Measurements from ENCODE around the gene UBXN6.

UBXN6 gene

DNA sequence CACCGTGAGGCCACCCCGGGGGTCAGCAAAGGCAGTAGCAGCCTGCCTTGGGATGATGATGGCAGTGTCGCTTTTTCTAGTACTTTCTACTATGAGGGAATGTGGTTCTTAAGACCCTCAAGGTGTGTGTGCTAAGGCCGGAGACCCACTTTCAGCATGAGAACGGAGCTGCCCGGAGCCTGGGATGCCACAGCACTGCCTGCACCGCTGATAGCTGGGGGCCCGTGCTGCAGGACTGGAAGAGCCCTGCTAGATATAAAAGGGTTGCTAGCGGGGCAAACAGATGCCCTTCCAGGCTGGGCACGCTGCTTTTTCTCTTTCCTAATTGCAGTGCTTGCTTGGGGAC lies 46.2 kb upstream of the UBXN6 start:
- Histone ChIP-seq H3K27ac (ENCODE audit: low read depth, low read length) (no peak overlapping the region), H3K9ac (ENCODE audit: low read length) (no peak overlapping the region), H3K27me3 (ENCODE audit: low read length) (no peaks in the 10 kb centered on the region), H3K4me3 (ENCODE audit: insufficient read depth, low read length, poor library complexity, severe bottlenecking) (no peak overlapping the region), H3K9me3 (ENCODE audit: insufficient read depth, low read length) (no peaks in the 10 kb centered on the region), H4K20me1 (ENCODE audit: low read depth, low read length) (no peaks in the 10 kb centered on the region), H3K4me2 (ENCODE audit: low read depth, low read length, poor library complexity, severe bottlenecking) (no peak overlapping the region), H3K9me2 (replicated peaks; ENCODE audit: insufficient read depth, low read length) (no peaks in the 10 kb centered on the region), H3K79me2 (ENCODE audit: insufficient read depth, low read length) (no peaks in the 10 kb centered on the region), H3K36me3 (ENCODE audit: low read length) (no peaks in the 10 kb centered on the region), H2AFZ (ENCODE audit: low read depth, low read length, severe bottlenecking) (no peak overlapping the region), H3F3A (ENCODE audit: insufficient read depth) (no peaks in the 10 kb centered on the region)
- no peak for TF ChIP-seq EZH2phosphoT487 (conservative IDR thresholded peaks at IDR 0.05; ENCODE audit: low read length)
- TF ChIP-seq, protein P1, sequence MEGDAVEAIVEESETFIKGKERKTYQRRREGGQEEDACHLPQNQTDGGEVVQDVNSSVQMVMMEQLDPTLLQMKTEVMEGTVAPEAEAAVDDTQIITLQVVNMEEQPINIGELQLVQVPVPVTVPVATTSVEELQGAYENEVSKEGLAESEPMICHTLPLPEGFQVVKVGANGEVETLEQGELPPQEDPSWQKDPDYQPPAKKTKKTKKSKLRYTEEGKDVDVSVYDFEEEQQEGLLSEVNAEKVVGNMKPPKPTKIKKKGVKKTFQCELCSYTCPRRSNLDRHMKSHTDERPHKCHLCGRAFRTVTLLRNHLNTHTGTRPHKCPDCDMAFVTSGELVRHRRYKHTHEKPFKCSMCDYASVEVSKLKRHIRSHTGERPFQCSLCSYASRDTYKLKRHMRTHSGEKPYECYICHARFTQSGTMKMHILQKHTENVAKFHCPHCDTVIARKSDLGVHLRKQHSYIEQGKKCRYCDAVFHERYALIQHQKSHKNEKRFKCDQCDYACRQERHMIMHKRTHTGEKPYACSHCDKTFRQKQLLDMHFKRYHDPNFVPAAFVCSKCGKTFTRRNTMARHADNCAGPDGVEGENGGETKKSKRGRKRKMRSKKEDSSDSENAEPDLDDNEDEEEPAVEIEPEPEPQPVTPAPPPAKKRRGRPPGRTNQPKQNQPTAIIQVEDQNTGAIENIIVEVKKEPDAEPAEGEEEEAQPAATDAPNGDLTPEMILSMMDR (IDR thresholded peaks at IDR 0.05; ENCODE audit: insufficient read depth, low read length, poor library complexity, severe bottlenecking): no peak

DNA sequence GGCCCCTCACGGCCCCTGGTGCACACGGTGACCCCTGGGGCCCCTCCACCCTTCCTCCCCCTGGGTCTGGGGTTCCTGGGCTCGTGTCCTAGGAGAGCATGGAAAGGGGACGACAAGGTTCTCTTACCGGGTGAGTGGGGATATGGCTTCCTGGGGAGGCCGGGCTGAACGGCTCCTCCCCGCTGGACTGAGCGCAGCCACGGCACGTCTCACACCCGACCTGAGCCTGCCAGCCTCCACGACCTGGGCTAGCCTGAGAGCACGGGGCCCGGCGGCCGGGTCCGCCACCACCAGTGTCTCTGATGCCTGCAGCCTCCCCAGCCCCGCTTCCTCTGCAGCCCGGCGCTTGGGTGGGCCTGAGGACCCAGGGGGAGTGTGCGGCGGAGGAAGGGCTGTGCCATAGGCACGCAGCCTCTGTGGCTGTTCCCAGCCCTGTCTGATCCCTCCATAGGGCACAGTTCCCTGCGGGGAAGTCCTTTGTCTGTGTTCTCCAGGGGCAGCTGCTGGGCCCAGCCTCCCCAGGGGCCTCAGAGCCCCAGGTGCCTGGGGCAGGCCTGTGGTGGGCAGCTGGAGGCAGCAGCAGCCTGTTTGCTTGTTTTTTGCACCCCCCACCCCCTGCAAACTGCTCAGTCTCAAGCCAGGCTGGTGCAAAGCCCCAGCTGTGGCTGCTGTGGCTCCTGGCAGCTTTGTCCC lies 45.7 kb upstream of the UBXN6 start:
- H2AFZ ChIP-seq (ENCODE audit: low read depth, low read length, severe bottlenecking): no peak overlapping the region
- no peaks in the 10 kb centered on the region for H3K9me2 ChIP-seq (replicated peaks; ENCODE audit: insufficient read depth, low read length)
- no peak overlapping the region for H3K9ac ChIP-seq (ENCODE audit: low read length)
- no peaks in the 10 kb centered on the region for H4K20me1 ChIP-seq (ENCODE audit: low read depth, low read length)
- no peak overlapping the region for H3K4me3 ChIP-seq (ENCODE audit: insufficient read depth, low read length, poor library complexity, severe bottlenecking)
- no peak overlapping the region for H3K27ac ChIP-seq (ENCODE audit: low read depth, low read length)
- no peaks in the 10 kb centered on the region for H3K9me3 ChIP-seq (ENCODE audit: insufficient read depth, low read length)
- no peaks in the 10 kb centered on the region for H3K36me3 ChIP-seq (ENCODE audit: low read length)
- H3K27me3 ChIP-seq (ENCODE audit: low read length): no peaks in the 10 kb centered on the region
- TF ChIP-seq EZH2phosphoT487 (conservative IDR thresholded peaks at IDR 0.05; ENCODE audit: low read length): no peak
- TF ChIP-seq, protein P1 (IDR thresholded peaks at IDR 0.05; ENCODE audit: insufficient read depth, low read length, poor library complexity, severe bottlenecking): no peak
- no peak overlapping the region for H3K4me2 ChIP-seq (ENCODE audit: low read depth, low read length, poor library complexity, severe bottlenecking)
- no peaks in the 10 kb centered on the region for H3F3A ChIP-seq (ENCODE audit: insufficient read depth)
- no peaks in the 10 kb centered on the region for H3K79me2 ChIP-seq (ENCODE audit: insufficient read depth, low read length)

DNA sequence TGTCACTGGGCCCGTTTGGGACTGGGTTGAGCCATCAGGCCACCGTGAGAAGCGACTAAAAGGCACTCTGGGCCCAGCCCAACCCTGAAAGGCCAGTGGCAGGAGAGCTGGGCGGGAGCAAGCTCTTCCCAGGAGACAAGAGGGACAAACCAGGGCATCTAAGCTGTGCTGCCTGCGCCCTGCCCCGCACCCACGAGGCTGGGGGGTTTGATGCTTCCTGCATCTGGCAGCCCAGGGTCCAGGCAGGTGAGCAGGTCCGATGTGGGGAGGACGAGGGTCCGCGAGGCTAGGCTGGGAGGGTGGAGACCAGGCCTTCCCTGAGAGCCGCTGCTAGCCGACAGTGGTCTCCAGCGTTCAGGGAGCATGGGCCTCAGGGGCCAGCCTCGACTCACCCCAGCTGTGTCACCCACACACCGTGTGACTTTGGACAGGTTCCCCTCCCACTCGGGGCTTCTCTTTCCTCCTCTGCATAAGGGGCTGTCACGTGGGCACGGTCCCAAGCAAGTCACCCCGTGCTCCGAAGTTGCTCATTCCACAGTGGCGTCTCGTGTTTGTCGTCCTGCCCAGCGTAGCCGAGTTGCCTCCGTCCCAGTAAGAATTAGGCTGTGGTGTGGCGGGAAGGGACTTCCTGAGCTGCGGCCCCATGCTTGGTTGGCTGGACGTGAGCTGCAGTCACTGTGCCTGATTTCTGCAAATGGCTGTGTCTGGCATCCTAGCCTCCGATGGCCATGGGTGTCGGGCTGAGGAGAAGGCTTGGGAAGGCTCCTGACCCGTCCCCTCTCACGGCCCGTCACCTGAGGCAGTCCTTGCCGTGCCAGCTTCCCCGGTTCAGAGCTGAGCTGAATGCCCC lies 44.9 kb upstream of the UBXN6 start:
- TF ChIP-seq EZH2phosphoT487 (conservative IDR thresholded peaks at IDR 0.05; ENCODE audit: low read length): no peak
- TF ChIP-seq, protein P1 (IDR thresholded peaks at IDR 0.05; ENCODE audit: insufficient read depth, low read length, poor library complexity, severe bottlenecking): no peak
- H3K79me2 ChIP-seq (ENCODE audit: insufficient read depth, low read length): no peaks in the 10 kb centered on the region
- no peaks in the 10 kb centered on the region for H3F3A ChIP-seq (ENCODE audit: insufficient read depth)
- no peaks in the 10 kb centered on the region for H3K27me3 ChIP-seq (ENCODE audit: low read length)
- H3K36me3 ChIP-seq (ENCODE audit: low read length): no peaks in the 10 kb centered on the region
- H3K4me3 ChIP-seq (ENCODE audit: insufficient read depth, low read length, poor library complexity, severe bottlenecking): no peak overlapping the region
- no peaks in the 10 kb centered on the region for H3K9me2 ChIP-seq (replicated peaks; ENCODE audit: insufficient read depth, low read length)
- no peak overlapping the region for H3K9ac ChIP-seq (ENCODE audit: low read length)
- no peak overlapping the region for H3K27ac ChIP-seq (ENCODE audit: low read depth, low read length)
- no peak overlapping the region for H3K4me2 ChIP-seq (ENCODE audit: low read depth, low read length, poor library complexity, severe bottlenecking)
- no peak overlapping the region for H2AFZ ChIP-seq (ENCODE audit: low read depth, low read length, severe bottlenecking)
- no peaks in the 10 kb centered on the region for H4K20me1 ChIP-seq (ENCODE audit: low read depth, low read length)
- H3K9me3 ChIP-seq (ENCODE audit: insufficient read depth, low read length): no peaks in the 10 kb centered on the region
